A673 (cell line): ENCODE results near the gene HMHB1. TPM values are rescaled to one million over a fixed set of nuclear protein-coding genes. Genes with fewer than 3 reads are reported as not detected.
"Not testable (repeated sequence)": the region's sequence is repeated elsewhere in the genome, so short reads cannot be mapped to it uniquely, and the experiment has no call there.

Experiments
- BruUV-seq: library from RNA; stranded (reverse); fragments of 400-500 nt; replicated peaks from 2 replicates; lab custom pipeline; 2021; lab: Mats Ljungman, UMichigan
- CTCF ChIA-PET: fragments of 300-600 bp; sonication (Branson Sonifier 250); formaldehyde crosslinking; loops from one replicate; lab custom pipeline; 2022; ENCODE audit warnings: antibody characterized with exemption; lab: Charles Lee
- POLR2A ChIA-PET: fragments of 300-600 bp; sonication (Branson Sonifier 250); formaldehyde crosslinking; loops from one replicate; lab custom pipeline; 2022; ENCODE audit warnings: antibody characterized with exemption; ENCODE audit not compliant: low non-redundant PET; lab: Charles Lee
- DNase-seq: peaks from one replicate; pipeline ENCODE4 v3.0.0-alpha.2; 2015; ENCODE audit warnings: low spot score
- H3K27ac ChIP-seq: fragments of 200-600 bp; sonication (generic); 2 replicates; pipeline ENCODE4 v1.5.1; 2016; ENCODE audit warnings: mixed run types, low read depth, mild to moderate bottlenecking, mixed read lengths, antibody characterized with exemption, low read length; ENCODE audit not compliant: poor library complexity, severe bottlenecking
- H3K27me3 ChIP-seq: fragments of 200-600 bp; sonication (generic); replicated peaks from 2 replicates; pipeline ENCODE4 v1.6.1; 2017; ENCODE audit warnings: mixed run types, low read depth, mild to moderate bottlenecking, mixed read lengths, antibody characterized with exemption, low read length; ENCODE audit not compliant: insufficient read depth, poor library complexity
- H3K36me3 ChIP-seq: fragments of 200-600 bp; sonication (generic); 2 replicates; pipeline ENCODE4 v1.6.1; 2016; ENCODE audit warnings: mixed run types, mild to moderate bottlenecking, mixed read lengths, antibody characterized with exemption, low read length; ENCODE audit not compliant: insufficient read depth, poor library complexity, severe bottlenecking
- H3K4me1 ChIP-seq: fragments of 200-600 bp; sonication (generic); 2 replicates; pipeline ENCODE4 v1.6.1; 2017; ENCODE audit warnings: mixed run types, mild to moderate bottlenecking, mixed read lengths, antibody characterized with exemption, low read length; ENCODE audit not compliant: insufficient read depth, poor library complexity, severe bottlenecking
- H3K4me3 ChIP-seq: fragments of 200-600 bp; sonication (generic); 2 replicates; pipeline ENCODE4 v1.5.1; 2016; ENCODE audit warnings: low read depth, mixed run types, mild to moderate bottlenecking, mixed read lengths, low read length; ENCODE audit not compliant: poor library complexity, severe bottlenecking
- H3K9me3 ChIP-seq: fragments of 200-600 bp; sonication (generic); 2 replicates; pipeline ENCODE4 v1.6.1; 2016; ENCODE audit warnings: mixed run types, low read depth, mild to moderate bottlenecking, mixed read lengths, antibody characterized with exemption, low read length; ENCODE audit not compliant: poor library complexity, severe bottlenecking
- CTCF ChIP-seq: fragments of 300-800, 200-600 bp; sonication (generic); conservative IDR thresholded peaks from 2 replicates; pipeline ENCODE4 v1.5.1; 2017; ENCODE audit warnings: low read depth, mild to moderate bottlenecking, antibody characterized with exemption, low read length, moderate library complexity, mixed read lengths
- EZH2 ChIP-seq: fragments of 200-600 bp; sonication (generic); IDR thresholded peaks from 2 replicates; pipeline ENCODE4 v1.6.1; 2017; ENCODE audit warnings: borderline replicate concordance, low read depth, mild to moderate bottlenecking, mixed read lengths, antibody characterized with exemption, low read length; ENCODE audit not compliant: poor library complexity, severe bottlenecking
- intact Hi-C: fragments of 100-400 bp; cut with micrococcal nuclease; formaldehyde crosslinking; loops from one replicate; pipeline ENCODE4 v1.10.0; 2022; ENCODE audit not compliant: unreplicated experiment
- total RNA-seq: library from RNA; stranded (reverse); gene quantifications from 2 replicates; pipeline ENCODE4 v1.2.3, GENCODE V29; 2021

HMHB1 gene
- total RNA-seq, 1 experiment from 2014 or later: not detected

- no TSS peak for BruUV-seq
- intact Hi-C loops: no loop called here
- POLR2A ChIA-PET: no interaction called here
These were observed 6.1 kb upstream of the HMHB1 start for GRCh38 chr5:143805861-143806260.

GRCh38 chr5:143806579-143806978 is 5.4 kb upstream of the HMHB1 start:
- no peak overlapping the region for H3K4me3 ChIP-seq
- no peaks in the 10 kb centered on the region for H3K9me3 ChIP-seq
- H3K27ac ChIP-seq: no peak overlapping the region
- peaks cover 22% of the 10 kb centered on the region for H3K27me3 ChIP-seq
- H3K4me1 ChIP-seq: no peaks in the 10 kb centered on the region
- CTCF ChIA-PET: no interaction called here
- no peak for DNase-seq
- BruUV-seq: no TSS peak
- TF ChIP-seq EZH2 (no peak), CTCF (no peak)
- no peaks in the 10 kb centered on the region for H3K36me3 ChIP-seq
- POLR2A ChIA-PET: no interaction called here
- intact Hi-C loops: no loop called here

More at GRCh38 chr5:143805861-143806260, 6.1 kb upstream of the HMHB1 start:
- no peak for TF ChIP-seq EZH2
- no peak for TF ChIP-seq CTCF
- no peak for DNase-seq
- no peaks in the 10 kb centered on the region for H3K9me3 ChIP-seq
- no peaks in the 10 kb centered on the region for H3K36me3 ChIP-seq
- CTCF ChIA-PET: no interaction called here
- no peak overlapping the region for H3K4me3 ChIP-seq
- no peaks in the 10 kb centered on the region for H3K4me1 ChIP-seq
- H3K27me3 ChIP-seq: peaks cover 22% of the 10 kb centered on the region
- no peak overlapping the region for H3K27ac ChIP-seq

GRCh38 chr5:143807401-143807800 is 4.6 kb upstream of the HMHB1 start:
- no peaks in the 10 kb centered on the region for H3K9me3 ChIP-seq
- no peak overlapping the region for H3K27ac ChIP-seq
- TF ChIP-seq EZH2: no peak
- POLR2A ChIA-PET: interaction anchor here (0.5 kb wide), 1 partner anchor 58 kb away, joined by 5 read pairs; no protein-coding TSS in a partner anchor
- peaks cover 22% of the 10 kb centered on the region for H3K27me3 ChIP-seq
- H3K4me3 ChIP-seq: no peak overlapping the region
- BruUV-seq: no TSS peak
- H3K4me1 ChIP-seq: no peaks in the 10 kb centered on the region
- no peaks in the 10 kb centered on the region for H3K36me3 ChIP-seq
- intact Hi-C loops: no loop called here
- CTCF ChIA-PET: no interaction called here
- no peak for DNase-seq

- CTCF ChIA-PET, H3K27ac ChIP-seq, H3K36me3 ChIP-seq, POLR2A ChIA-PET, H3K27me3 ChIP-seq, DNase-seq, H3K4me1 ChIP-seq, H3K9me3 ChIP-seq, intact Hi-C loops, BruUV-seq, H3K4me3 ChIP-seq: not testable (repeated sequence)
These were observed 4.4 kb downstream of the HMHB1 start for GRCh38 chr5:143816370-143816769.
